ENCODE measurements around the gene ERG28. TPM values are rescaled to one million over a fixed set of nuclear protein-coding genes. Genes with fewer than 3 reads are reported as not detected.
A peak's percentile ranks its signal among the peaks of the same experiment; 100 is the strongest.

The ERG28 gene
- total RNA-seq, 1 donor from 2014 or later, result 16.2 TPM

DNA sequence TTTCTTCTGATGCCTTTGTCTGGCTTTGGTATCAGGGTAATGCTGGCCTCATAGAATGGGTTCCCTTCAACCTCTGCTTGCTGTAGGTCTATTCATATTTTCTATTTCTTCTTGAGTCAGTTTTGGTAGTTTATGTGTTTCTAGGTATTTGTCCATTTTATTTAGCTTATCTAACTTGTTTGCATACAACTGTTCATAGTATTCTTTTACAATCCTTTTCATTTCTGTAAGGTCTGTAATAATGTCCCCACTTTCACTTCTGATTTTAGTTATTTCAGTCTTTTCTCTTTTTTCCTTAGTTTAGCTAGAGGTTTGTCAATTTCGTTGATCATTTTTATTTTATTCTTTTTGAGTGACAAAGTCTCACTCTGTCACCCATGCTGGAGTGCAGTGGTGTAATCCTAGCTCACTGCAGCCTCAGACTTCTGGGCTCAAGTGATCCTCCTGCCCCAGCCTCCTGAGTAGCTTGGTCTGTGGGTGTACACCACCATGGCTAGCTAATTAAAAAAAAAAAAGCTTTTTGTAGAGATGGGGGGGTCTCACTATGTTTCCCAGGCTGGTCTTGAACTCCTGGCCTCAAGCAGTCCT is 12.0 kb upstream of the ERG28 start:
- Histone ChIP-seq H3K4me3 (ENCODE audit: low read depth, low read length) (no peak overlapping the region), H3K36me3 (ENCODE audit: control insufficient read depth, insufficient read depth, low read length) (no peaks in the 10 kb centered on the region), H3K27me3 (ENCODE audit: control insufficient read depth, insufficient read depth, low read length) (no peaks in the 10 kb centered on the region)
- no peak for DNase-seq (ENCODE audit: low read depth)
- TF ChIP-seq, protein P1, sequence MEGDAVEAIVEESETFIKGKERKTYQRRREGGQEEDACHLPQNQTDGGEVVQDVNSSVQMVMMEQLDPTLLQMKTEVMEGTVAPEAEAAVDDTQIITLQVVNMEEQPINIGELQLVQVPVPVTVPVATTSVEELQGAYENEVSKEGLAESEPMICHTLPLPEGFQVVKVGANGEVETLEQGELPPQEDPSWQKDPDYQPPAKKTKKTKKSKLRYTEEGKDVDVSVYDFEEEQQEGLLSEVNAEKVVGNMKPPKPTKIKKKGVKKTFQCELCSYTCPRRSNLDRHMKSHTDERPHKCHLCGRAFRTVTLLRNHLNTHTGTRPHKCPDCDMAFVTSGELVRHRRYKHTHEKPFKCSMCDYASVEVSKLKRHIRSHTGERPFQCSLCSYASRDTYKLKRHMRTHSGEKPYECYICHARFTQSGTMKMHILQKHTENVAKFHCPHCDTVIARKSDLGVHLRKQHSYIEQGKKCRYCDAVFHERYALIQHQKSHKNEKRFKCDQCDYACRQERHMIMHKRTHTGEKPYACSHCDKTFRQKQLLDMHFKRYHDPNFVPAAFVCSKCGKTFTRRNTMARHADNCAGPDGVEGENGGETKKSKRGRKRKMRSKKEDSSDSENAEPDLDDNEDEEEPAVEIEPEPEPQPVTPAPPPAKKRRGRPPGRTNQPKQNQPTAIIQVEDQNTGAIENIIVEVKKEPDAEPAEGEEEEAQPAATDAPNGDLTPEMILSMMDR (IDR thresholded peaks at IDR 0.05; ENCODE audit: insufficient read depth, low read length, poor library complexity, severe bottlenecking), result no peak

DNA sequence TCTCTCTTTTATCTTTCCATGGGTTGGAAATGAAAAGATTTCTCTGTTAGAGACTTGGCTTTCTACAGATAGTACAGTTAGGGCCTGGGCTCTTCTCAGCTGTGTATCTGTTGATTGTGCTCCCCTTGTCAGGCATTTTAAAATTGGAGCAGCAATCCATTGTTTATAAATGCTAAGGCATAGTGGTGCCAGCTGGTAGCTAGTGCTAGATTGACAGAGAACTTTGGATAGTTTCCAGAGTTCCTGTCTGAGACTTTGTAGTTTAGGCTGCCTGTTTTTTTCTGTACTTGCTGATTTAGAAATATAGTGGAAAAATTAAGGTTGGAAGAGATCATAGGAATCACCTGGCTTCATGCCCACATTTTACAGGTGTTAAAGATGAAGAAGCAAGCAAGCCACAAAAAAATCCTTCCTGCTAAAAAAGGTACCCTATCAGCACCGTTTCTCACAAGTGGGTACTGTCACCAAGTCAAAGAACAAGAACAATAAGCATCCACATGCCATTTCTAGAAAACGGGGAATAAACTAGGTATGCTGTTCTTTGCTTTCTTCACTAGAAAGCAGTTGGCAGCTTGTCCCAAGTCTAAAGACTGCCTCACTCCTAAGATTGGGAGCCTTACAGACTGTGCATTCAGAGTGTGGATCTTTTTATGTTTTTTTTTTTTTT is 6.6 kb upstream of the ERG28 start:
- no peaks in the 10 kb centered on the region for H3K27me3 ChIP-seq (ENCODE audit: control insufficient read depth, insufficient read depth, low read length)
- no peak overlapping the region for H3K4me3 ChIP-seq (ENCODE audit: low read depth, low read length)
- no peak for DNase-seq (ENCODE audit: low read depth)
- no peaks in the 10 kb centered on the region for H3K36me3 ChIP-seq (ENCODE audit: control insufficient read depth, insufficient read depth, low read length)
- TF ChIP-seq, protein P1 (IDR thresholded peaks at IDR 0.05; ENCODE audit: insufficient read depth, low read length, poor library complexity, severe bottlenecking), result no peak

DNA sequence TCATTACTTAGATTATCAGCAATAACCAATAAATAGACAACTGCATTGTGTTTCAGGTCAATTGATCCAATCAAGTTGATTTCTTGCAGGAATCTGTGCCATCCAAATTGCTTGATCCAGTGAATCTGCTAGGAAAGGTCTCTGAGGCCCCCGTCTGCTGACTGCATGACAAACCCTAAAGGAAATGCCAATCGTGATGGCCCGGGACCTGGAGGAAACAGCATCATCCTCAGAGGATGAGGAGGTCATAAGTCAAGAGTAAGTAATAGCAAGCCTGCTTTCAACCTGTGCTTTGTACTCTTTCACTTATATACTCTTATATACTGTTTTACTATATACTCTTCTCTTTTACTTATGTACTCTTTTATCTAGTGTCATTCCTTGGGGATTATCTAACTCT is 2.3 kb upstream of the ERG28 start:
- no peak for DNase-seq (ENCODE audit: low read depth)
- H3K36me3 ChIP-seq (ENCODE audit: control insufficient read depth, insufficient read depth, low read length), result no peaks in the 10 kb centered on the region
- TF ChIP-seq, protein P1 (IDR thresholded peaks at IDR 0.05; ENCODE audit: insufficient read depth, low read length, poor library complexity, severe bottlenecking), result no peak
- H3K4me3 ChIP-seq (ENCODE audit: low read depth, low read length), result no peak overlapping the region
- no peaks in the 10 kb centered on the region for H3K27me3 ChIP-seq (ENCODE audit: control insufficient read depth, insufficient read depth, low read length)

DNA sequence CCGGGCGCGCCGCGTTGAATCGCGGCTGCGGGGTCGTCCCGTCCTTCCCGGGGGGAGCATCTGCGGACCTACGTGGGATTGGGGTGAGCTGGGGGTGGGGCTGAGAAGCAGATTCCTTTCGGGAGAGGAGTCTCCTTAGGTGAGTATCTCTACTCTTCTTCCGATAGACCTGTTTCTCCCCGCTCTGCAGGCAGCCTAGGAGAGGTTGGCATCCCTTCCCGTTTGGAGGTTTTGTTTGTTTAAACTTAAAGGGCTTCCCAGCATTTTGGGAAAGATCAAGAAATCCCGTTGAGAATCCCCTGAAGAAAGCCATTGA is 781 bp upstream of the ERG28 start:
- TF ChIP-seq, protein P1 (IDR thresholded peaks at IDR 0.05; ENCODE audit: insufficient read depth, low read length, poor library complexity, severe bottlenecking), result no peak
- no peaks in the 10 kb centered on the region for H3K36me3 ChIP-seq (ENCODE audit: control insufficient read depth, insufficient read depth, low read length)
- no peaks in the 10 kb centered on the region for H3K27me3 ChIP-seq (ENCODE audit: control insufficient read depth, insufficient read depth, low read length)
- DNase-seq (ENCODE audit: low read depth), result no peak
- peak overlapping the region; percentile 73 for H3K4me3 ChIP-seq (ENCODE audit: low read depth, low read length)

DNA sequence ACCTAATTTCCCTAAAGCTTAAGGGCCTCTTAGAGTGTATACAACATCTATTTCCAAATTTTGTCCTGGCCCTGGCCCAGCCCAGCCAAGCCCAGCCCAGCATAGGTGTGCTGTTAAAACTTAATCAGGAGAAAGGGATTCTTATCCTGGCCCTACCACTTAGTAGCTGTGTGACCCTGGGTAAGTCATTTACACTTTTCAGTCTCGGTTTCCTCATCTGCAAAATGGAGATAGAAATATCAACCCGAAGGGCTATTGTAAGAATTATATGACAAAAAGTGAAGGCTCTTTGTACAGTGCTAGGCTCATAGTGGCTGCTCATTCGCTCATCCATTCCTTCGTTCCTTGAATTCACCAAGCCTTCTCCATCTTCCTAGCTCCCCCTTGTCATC is 442 bp downstream of the ERG28 start:
- Histone ChIP-seq H3K27me3 (ENCODE audit: control insufficient read depth, insufficient read depth, low read length) (no peaks in the 10 kb centered on the region), H3K4me3 (ENCODE audit: low read depth, low read length) (peak overlapping the region; percentile 73), H3K36me3 (ENCODE audit: control insufficient read depth, insufficient read depth, low read length) (no peaks in the 10 kb centered on the region)
- no peak for DNase-seq (ENCODE audit: low read depth)
- TF ChIP-seq, protein P1 (IDR thresholded peaks at IDR 0.05; ENCODE audit: insufficient read depth, low read length, poor library complexity, severe bottlenecking), result no peak

DNA sequence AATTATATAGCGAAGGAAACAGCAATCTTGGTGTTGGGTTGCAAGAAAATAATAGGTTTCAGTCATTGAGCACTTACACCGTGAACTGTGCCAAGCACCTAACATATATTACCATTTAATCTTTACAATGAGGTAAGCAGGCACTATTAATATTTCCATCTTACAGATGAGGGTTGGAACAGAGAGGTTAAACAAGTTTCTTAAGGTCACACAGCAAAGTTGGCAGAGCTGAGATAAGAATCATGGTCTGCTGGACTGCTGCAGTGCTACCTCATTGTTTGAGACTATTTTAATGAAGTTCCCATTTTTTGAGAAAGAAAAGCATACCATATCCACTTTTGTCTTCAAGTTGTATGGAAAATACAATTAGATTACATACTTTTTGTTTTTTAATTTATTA is 1.7 kb downstream of the ERG28 start:
- H3K36me3 ChIP-seq (ENCODE audit: control insufficient read depth, insufficient read depth, low read length), result no peaks in the 10 kb centered on the region
- TF ChIP-seq, protein P1 (IDR thresholded peaks at IDR 0.05; ENCODE audit: insufficient read depth, low read length, poor library complexity, severe bottlenecking), result no peak
- H3K4me3 ChIP-seq (ENCODE audit: low read depth, low read length), result no peak overlapping the region
- no peak for DNase-seq (ENCODE audit: low read depth)
- no peaks in the 10 kb centered on the region for H3K27me3 ChIP-seq (ENCODE audit: control insufficient read depth, insufficient read depth, low read length)
